Cardiac ventricle fibroblast (primary cell): ENCODE data around the gene CCP110. TPM values are rescaled to one million over a fixed set of nuclear protein-coding genes. Genes with fewer than 3 reads are reported as not detected.

ENCODE experiments used
- total RNA-seq: library from RNA; depleted of rRNA; stranded (reverse); fragments of >200 nt; gene quantifications from 2 replicates; pipeline ENCODE4 v1.2.3, GENCODE V29; 2015

CCP110 gene
- total RNA-seq, result 6.5 and 6.7 TPM in 2 replicates

DNA sequence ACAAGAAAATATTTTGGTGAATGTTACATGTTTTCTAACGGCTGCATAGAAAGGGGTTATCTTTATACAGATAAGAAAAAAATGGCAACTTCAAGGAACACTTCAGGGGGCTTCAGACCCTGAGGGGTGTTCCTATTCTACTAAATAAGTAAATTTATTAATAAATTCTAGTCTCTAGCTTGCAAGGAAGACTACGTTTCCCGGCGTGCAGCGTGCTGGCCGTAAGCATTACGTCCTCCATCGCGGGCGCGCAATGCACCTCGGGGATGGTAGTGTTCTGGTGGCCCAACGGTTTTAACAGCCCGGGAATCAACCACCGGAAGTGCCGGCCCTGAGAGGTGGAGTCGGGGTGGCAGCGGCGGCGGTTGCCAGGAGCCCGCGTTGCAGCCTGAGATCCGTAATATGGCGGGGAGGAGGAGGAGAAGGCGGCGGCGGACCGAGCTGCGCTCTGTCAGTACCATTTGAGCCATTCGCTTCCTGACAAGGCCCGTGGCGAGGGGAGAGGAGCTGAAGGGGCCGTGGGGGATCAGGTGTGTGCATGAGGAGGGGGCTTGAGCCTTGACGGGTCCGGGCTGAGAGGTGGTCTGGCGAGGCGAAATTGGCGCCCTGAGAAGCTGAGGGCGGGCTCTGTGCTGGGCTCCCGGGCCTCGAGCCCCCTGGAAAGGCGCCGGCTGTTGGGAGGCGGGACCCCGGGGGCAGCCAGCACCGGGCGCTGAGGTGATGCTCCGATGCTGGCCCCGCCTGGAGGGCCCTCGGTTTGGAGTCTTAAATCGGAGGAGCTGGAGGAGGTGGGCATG is at the start of gene CCP110:
Gene CCP110, plus strand, starts transcription at position 384 of the 797 bp plus-strand sequence. CDS start 3,940 bp downstream, outside the sequence.

GRCh38 chr16:19521471-19522396 is 2.0 kb upstream of the CCP110 start, which contains the start of gene GDE1:
Gene GDE1, minus strand, starts transcription at chr16:19522098. Its CDS starts 134 bp downstream, at chr16:19521964.

DNA sequence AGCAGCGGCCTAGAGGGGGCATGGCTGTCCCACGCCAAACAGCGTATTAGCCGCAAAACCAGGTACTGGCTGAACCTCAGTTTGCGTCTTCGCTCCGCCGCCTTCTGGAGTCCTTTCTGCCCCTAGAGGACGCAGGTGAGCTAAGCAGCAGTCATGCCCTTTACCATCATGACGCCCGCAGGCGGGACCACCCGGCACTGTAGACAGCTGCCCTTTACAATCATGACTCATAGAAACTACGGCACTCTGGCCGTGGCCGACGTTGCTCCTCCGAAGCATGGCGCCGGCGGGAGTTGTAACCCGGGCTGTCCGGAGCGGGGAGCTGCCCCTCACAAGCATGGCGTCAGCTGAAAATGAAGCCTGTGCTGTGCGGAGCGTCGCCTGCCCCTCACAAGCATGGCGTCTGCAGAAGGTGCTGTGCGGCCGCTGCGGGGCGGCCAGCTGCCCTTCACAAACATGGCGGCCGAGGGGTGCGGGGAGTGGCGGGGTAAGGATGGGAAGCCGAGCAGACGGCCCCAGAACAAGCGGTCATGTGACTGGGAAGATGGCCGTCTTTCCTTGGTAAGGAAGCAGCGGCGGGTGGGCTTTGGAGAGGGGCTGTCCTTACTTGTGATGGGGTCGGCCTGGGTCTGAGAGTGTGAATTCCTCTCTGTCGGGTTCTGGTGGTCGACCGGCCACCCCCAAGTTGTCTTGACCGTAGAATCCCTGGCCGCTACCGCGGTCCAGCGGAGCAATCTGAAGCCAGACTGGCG is 31.6 kb downstream of the CCP110 start, which contains the start of gene VPS35L:
Gene VPS35L, plus strand, starts transcription at position 518 of the 752 bp plus-strand sequence. Its CDS starts 27 bp downstream, at position 545.

Other genes with a start within 250 kb of the CCP110 start
- gene CLEC19A, start 238.2 kb upstream of the CCP110 start, total RNA-seq, result not detected in 2 replicates
- not detected in 2 replicates for gene TMC5, start 106.1 kb upstream of the CCP110 start, total RNA-seq
- gene GDE1, start 1.8 kb upstream of the CCP110 start, total RNA-seq, result 47.1 and 48.4 TPM in 2 replicates
- 39.8 and 52.6 TPM in 2 replicates for gene VPS35L, start 31.8 kb downstream of the CCP110 start, total RNA-seq
- gene KNOP1, start 194.3 kb downstream of the CCP110 start, total RNA-seq, result 4.5 and 10.3 TPM in 2 replicates
- gene IQCK, start 194.3 kb downstream of the CCP110 start, total RNA-seq, result 9.5 and 9.7 TPM in 2 replicates